Stimulated activated CD4-positive, alpha-beta T cell treated with anti-CD3 and anti-CD28 coated beads, Interleukin-1b, Interleukin-23, amount 100 ng/mL, for 48 hours (primary cell): Measurements from ENCODE around the gene LAMA2.
"Not testable (repeated sequence)": the region's sequence is repeated elsewhere in the genome, so short reads cannot be mapped to it uniquely, and the experiment has no call there.

Experiments used
- DNase-seq: peaks from one replicate; pipeline ENCODE4 v3.0.0-alpha.2; 2020

LAMA2 gene

DNA sequence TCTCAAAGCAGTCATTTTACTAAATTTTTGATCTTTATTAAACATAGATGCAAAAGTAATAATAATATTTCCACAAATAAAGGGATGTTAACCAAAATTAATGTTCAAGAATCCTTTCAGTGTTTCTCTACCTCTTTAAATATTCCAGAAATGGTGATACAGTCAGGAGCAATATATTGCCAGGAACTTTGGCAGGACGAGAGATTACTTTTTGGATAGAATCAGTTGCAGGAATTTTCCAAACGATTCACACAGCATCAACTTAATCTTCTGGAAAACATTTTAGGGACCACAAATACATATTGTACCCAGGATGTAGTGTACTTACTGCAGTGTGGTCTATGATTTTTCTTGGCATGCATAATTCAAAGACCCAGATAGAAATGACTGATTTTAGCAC lies 125.7 kb downstream of the LAMA2 start:
- no peak for DNase-seq

DNA sequence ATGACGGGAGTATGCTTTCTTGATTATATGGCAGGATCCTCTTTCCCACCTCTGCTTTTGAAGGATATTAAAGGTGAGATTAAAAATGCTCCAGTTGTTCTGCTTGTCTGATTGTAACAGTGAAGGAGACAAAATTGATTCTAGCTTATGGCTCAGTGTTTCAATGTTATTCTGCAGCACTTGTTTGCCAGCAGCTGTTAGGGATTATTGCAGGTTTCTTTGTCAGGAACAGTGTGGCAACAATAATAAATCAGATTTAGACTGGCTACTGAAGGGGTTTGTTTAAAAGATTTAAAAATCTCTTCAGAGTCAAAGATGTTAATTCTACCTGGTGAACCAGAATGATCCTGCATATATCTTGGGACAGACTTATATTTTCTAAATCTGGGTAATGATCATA lies 126.9 kb downstream of the LAMA2 start:
- no peak for DNase-seq

DNA sequence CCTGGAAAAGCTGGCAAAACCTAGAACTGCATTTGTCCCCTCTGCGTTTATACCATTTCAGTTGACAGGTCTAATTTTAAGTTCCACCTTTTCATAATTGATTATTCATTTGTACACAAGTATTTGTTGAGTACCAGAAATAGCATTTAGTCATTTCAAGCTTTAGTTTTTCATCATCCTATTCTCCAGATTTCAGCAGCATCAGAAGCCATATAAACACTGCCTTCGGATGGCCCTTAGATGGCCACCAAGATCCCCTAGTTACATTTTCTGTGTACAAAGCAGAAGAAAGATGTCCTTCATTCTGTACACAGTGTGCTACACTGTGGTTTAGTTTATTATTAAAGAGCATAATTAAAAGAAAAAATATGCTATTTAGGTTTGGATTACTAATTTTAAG lies 131.4 kb downstream of the LAMA2 start:
- no peak for DNase-seq

DNA sequence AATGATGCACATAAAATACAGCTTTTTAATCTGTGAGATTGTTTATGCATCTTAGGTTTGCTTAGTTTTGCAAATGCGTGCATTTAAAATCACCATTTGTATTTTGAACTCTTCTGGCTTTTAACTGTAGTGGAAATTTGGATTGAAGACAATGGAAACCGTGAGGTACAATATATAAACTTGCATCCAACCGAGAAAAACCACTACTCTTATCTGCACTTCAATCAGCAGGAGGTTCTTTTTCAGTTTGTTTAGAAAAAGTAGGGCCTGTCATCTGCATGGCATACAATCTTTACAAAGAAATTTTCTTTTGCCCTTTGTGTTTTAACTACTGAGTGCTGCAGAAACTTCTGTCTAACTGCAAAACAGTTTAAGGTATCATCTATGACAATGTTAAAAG lies 132.8 kb downstream of the LAMA2 start:
- no peak for DNase-seq

DNA sequence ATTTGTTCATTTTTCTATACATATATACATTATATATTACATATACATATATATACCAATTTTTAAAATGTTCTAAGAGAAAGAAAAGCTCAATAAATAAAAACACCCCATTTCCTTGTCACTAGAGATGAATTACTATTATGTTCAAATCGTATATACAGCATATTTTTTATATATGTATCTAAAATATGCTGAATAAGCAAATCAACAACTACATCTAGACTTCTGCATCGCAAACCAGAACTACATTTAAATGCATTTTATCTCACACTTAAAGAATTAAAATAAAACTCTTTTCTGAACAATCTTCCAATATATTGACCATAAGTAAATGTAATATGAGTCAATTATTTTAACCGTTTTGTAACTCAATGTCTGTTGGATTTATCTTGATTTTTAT lies 133.9 kb downstream of the LAMA2 start:
- DNase-seq, result no peak

DNA sequence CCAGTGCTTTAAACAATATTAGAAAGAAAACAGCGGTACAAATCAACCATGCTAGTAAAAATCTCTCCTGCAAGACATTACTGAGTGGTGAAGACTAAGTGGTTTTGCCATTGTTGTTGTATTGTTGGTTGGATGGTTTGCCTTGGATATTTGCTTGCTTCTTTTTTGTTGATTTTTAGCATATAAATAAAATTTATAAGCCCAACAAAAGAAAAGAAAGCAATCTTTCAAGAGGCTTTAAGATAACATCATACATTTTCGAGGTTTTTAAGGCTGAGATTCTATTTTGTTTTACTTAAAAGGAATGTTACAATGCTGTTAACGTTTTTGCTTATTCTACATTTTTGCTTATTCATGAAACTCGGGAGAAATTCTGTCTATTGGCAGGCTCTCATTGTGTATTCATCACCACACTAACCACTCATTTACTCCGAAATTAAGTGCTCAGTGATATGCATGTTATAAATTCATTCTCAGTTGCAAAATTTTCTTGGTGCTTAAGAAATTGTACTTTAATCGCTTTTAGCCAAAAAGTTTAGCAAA lies 139.1 kb downstream of the LAMA2 start:
- no peak for DNase-seq

DNA sequence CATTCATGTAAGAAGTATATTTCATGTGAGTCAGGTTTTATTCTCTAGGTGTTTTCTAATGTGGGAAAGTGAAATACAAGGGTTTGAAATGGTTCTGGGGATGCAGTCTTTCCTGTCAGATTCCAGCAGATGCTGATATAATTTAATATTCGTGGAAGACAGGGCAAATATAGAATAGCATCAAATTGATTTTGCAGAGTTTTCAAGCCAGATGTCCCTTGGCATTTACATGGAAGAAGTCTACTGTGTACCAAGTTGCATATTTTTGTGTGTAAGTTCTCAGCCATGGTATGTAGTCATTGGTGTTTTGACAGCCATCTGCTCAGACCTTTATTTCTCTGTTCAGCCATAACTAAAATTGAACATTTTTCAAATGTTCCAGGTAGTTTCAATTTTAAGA lies 143.7 kb downstream of the LAMA2 start:
- DNase-seq, result no peak

DNA sequence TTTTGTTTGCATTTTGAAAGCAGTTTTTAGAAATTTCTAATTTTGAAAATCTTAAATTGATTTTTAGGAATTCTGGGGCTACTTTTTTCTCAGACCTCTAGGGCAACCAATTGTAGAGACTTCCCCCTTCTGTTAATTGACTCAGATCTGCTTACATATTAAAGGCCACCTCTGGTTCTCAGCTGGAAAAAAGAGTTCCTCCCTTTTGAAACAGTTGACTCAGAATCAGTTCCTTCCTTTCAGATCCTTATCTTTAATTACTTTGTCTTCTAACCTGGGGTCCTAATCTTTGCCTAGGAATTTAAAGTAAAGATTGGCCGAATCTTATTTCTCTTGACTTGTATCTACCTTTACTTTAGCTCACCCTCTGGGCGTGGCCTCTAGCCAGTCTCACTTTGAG lies 146.8 kb downstream of the LAMA2 start:
- no peak for DNase-seq

DNA sequence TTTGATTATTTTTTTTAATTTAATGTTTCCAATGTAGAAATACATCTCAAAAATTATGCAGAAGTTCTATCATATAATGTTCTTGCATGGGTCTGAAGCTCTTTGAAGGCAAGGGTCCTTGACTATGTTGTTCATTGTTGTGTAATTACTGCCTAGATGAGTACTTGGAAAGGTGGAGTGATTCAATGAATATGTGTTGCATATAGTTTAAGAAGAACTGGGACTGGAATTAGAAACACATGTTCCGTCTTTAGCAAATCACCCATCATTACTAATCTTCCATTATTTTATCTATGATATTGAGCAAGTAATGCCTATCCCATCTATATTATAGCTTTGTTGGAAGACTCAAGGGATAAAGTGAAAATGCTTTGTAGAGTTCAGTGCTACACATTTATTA lies 147.3 kb downstream of the LAMA2 start:
- no peak for DNase-seq

DNA sequence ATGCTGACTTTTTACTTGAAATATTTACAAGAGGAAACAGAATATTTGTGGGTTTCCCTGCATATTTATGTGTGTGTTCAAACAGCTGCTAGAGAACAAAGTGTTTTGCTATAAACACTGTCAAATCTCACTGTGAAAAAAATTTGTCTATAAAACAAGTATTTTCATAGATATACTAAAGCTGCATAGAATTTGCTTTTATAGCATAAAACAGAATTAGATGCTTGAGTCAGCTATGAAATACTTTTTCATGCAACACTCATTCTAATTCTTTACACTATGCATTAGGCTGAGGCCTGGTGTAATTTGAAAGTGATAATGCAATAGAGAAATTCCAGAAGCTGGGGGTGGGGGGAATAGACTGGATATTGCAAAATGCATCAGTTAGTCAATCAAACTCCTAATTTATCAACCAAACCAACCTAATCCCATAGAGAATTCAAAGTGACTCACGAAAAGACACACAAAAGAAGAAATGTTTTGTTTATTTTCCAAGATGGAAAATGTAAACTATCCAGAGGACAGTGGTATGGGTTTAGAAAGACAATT lies 148.2 kb downstream of the LAMA2 start:
- no peak for DNase-seq

DNA sequence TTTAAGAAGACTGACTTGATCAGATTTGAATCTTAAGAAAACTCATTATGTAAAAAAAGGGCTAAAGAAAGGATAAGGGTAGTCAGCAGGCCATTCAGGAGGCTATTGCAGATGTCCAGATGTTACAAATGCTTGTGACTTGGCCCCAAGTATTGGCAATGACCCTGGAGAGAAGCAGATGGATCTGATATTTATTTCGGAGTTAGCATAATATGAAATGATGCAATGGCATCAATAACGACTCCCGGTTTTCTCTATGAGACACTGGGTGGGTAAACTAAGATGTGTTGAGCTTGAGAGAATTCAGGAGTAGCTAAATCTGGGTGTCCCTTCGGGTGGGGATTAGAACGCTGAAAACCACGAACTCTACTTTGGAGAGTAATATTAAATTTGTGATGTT lies 149.7 kb downstream of the LAMA2 start:
- DNase-seq, result no peak

DNA sequence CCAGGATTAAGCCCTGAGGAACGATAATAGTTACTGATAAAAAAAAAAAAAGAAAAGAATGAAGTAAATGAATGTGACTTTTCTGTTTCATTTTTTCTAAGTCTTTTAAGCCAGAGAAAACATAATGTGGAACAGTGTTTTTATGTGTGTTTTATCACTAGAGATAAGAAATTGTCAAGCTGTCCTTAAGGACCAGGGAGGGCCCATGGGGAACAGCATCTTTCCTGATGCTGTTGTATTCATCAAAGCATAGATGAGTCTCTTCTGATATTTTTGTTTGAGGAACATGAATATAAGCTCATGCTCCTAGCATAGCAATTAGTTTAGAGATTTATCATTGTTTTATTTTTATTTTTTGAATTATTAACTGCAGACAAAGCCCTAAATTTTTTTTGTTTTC lies 150.2 kb downstream of the LAMA2 start:
- no peak for DNase-seq

DNA sequence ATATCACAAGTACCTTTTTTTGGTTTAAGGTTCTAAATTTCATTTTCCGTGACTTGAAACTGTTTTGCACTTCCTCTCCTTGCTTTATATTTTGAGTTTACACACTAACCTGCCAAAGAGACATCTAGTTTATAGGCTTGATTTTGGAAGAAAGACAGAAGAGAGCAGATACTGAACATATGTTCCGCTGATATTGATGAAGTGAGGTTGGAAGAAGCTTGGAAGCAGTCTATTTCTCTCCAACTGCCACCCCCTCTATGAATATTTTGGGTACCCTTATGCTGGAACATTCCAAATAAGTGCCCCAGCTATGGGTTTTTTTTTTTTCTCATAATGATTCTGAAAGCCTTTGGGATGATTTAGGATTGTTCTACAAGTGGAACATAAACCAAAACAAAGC lies 150.6 kb downstream of the LAMA2 start:
- DNase-seq, result no peak

DNA sequence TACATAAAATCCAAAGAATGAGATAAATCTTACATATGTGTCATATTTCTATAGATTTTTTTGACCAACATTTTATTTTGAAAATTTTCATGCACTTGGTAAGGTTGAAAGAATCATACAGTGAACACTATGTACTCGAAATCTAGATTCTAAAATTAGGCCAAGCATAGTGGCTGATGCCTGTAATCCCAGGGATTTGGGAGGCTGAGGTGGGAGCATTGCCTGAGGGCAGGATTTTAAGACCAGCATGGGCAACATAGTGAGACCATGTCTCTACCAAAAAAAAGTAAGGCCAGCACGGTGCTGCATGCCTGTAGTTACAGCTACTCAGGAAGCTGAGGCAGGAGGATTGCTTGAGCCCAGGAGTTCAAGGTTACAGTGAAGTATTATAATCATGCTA lies 158.6 kb downstream of the LAMA2 start:
- DNase-seq, result no peak

DNA sequence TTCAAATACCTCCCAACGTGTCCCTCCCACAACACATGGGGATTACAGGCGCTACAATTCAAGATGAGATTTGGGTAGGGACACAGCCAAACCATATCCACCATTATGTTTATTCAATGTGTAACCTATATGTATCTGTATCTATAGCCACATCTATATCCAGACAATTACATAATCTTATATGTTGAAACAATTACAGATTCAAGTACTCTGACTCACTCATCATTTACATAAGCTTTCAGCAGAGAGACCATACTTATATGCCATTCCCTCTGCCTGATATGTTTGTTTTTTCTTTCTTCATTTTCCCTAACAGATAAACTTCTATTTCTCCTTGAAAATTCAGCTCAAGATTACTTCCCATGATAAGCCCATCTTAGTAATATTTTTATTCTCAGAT lies 163.6 kb downstream of the LAMA2 start:
- no peak for DNase-seq

DNA sequence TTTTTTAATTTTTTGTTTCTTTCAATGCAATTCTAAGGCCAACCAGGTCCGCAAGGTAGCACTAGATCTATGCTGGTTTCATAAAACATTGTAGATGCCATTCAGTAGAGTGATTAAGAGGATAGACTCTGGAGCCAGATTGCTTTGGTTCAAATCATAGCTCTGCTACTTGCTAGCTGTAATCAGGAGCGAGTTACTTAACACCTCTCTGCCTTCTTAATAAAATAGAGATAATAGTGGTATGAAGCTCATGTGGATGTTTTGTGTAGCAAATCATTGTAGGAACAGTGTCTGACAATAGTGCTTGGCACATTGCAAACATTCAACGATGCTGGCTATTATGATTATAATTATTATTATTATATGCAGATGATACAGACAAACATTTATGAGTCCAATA lies 164.9 kb downstream of the LAMA2 start:
- DNase-seq, result no peak

DNA sequence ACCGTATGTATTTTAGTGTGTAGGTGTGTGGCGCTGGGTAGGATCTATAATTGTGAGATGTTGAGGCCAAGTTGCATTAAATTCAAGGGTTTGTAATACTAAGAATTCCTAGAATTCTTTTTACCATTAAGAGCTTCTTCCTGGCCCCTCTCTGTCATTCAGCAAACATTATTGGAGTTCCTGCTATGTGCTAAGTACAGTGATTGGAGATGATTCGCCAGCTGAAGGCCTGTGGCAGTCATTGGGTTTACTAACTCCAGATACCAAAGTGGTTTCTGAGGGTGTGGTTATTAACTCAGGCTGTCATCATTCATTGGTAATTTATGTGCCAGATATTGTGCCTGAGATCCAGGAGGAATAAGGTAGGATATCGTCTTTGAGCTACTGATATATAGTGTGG lies 167.1 kb downstream of the LAMA2 start:
- DNase-seq, result no peak

DNA sequence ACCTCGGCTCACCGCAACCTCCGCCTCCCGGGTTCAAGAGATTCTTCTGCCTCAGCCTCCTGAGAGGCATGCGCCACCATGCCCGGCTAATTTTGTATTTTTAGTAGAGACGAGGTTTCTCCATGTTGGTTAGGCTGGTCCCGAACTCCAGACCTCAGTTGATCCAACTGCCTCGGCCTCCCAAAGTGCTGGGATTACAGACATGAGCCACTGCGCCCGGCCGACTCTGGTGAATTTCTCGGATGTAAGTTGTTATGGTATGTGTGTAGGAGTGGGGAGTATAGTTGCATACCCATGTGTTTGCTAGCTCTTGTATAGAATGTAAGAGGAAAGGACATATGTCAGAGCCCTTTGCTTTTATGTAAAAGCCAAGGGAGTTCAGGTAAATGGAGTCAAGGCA lies 170.2 kb downstream of the LAMA2 start:
- not testable (repeated sequence) for DNase-seq

DNA sequence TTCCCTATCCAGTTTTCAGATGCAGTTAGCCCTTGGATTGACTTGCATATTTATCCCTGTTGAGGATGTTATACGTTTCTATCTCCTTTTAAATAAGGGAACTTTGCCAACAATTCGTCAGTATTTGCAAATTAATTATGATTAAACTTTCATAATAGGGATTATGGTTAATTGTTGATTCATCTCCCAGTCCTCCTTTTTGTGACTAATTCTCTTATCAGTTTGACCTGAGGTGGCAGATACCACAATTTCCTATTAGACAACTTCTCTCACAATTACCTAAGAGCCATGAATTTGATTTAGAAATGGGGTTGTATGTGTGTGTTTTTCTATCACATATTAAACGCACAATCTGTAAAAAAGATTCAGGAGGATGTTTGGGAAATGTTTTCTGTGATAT lies 172.9 kb downstream of the LAMA2 start:
- DNase-seq, result no peak

DNA sequence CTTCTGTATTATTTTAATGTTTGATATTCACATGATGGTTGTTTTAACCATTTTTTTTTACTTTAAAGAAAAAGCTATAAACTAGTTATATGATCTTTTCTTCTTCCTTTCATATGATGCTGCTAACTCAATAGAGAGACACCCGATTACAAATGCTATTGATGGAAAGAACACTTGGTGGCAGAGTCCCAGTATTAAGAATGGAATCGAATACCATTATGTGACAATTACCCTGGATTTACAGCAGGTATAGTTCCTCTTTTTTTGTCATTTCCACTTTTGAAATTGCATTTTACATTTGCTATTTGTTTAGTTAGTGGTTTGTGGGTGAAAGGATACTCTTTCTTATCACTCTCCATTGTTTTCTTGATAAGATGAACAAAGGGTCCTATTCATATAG lies 176.7 kb downstream of the LAMA2 start:
- DNase-seq, result no peak

DNA sequence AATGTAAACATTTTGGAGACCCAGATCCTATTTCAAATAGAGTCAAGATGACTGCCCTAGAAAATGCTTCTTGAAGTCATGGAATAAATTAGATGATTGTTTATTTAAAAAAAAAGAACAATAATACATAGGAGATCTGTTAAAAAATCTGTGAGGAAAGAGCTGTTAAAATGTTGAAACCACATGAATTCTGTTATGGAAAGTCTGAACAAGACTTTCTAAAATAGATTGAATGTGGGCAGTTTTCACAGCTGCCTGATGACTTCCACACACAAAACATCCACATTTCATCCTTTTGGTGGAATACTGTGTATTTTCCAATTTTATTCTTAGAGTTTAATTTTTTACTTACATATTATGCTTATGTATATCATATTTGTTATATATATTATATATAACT lies 186.1 kb downstream of the LAMA2 start:
- DNase-seq, result no peak

DNA sequence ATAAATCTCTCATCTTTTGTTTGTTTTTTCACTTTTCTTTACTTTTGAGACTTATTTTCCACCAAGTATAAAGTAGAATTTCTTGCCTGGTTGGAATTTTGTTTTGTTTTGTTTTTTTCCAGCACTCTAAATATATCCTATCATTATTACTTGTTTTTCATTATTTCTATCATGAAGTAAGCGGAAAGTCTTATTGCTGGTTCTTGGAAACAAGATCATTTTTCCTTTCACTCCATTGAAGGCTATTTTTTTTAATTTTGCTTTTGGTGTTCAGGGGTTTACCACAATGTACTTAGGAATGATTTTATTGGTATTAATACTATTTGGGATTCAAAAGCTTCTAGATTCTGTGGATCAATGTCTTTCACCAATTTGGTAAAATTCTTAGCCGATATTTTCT lies 190.1 kb downstream of the LAMA2 start:
- no peak for DNase-seq

DNA sequence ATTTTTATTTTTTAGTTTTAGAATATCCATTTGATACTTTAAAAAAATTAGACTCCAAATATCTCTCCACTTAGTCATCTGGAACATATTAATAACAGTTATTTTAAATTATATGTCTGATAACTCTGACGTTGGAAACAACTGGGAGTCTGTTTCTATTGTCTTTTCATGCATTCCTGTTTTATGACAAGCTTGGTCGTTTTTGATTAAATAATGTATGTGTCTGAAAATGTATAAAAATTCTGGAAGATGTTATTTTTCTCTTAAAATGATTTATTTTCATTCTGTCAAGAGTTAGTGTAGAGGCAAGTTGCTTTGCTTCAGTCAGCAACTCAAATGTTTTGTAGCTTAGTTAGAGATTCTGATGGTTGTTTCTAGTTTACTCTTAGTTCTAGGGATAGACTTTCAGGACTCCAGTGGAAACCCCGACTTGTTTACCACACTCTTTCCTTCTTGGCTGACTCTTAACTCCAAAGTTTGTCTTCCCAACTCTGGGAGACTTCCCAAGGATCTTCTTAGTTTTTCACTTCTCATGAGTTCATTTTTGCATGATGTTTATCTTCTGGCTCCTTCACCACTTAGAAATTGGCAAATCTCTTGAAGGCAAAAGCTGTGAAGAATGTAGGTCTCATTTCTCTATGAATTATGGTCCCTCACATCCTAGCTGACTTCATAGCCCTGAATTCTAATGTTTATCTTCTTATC lies 190.9 kb downstream of the LAMA2 start:
- DNase-seq, result no peak

DNA sequence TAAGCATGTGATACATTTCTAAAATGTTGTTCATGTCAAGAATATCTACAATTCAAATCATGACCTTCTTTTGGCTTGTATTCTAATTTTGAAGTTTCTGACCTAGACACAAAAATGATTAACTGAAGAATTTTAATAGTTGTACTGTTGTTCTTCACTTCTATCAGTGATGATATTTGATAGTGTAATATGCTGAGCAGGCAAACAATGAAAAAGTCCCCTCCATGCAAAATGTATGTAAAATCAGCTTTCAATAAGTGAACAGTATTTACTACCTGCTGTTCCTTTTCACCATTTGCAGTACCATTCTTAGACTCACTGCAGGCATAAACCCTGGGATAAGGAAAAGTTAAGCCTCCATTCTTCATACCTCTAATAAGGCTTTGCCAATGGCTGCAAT lies 201.5 kb downstream of the LAMA2 start:
- DNase-seq, result no peak

DNA sequence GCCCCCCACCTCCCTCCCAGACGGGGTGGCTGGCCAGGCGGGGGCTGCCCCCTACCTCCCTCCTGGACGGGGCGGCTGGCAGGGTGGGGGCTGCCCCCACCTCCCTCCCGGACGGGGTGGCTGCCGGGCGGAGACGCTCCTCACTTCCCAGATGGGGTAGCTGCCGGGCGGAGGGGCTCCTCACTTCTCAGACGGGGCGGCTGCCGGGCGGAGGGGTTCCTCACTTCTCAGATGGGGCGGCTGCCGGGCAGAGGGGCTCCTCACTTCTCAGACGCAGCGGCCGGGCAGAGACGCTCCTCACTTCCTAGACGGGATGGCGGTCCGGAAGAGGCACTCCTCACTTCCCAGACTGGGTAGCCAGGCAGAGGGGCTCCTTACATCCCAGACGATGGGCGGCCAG lies 205.5 kb downstream of the LAMA2 start:
- not testable (repeated sequence) for DNase-seq
